SH-SY5Y (cell line): ENCODE data around the gene ATP13A1.

Source experiments
- GATA2 ChIP-seq: IDR thresholded peaks from 2 replicates; pipeline ENCODE4 v1.6.1; 2011; ENCODE audit warnings: mild to moderate bottlenecking, low read depth, low read length
- GATA3 ChIP-seq: IDR thresholded peaks from 2 replicates; pipeline ENCODE4 v1.6.1; 2011; ENCODE audit warnings: low read depth, mild to moderate bottlenecking, low read length, moderate library complexity

- TF ChIP-seq GATA2 = no peak
- no peak for TF ChIP-seq GATA3
Observed at GRCh38 chr19:19643158-19644053, 20.1 kb downstream of the ATP13A1 start, which contains the start of gene GMIP.
